Renal pelvis (tissue), 4 donors: ENCODE results near the gene SCRT2. TPM values are rescaled to one million over a fixed set of nuclear protein-coding genes. Genes with fewer than 3 reads are reported as not detected.

ENCODE experiments used
- DNase-seq: peaks from one replicate; pipeline ENCODE4 v3.0.0-alpha.2; 2013
- polyA plus RNA-seq, 3 donors: library from polyadenylated mRNA; unstranded; fragments of 120-200 nt; gene quantifications; one replicate each; pipeline ENCODE4 v1.2.1, GENCODE V29; 2013; ENCODE audit not compliant: insufficient read length in 3 of 3

The SCRT2 gene
- polyA plus RNA-seq, 3 donors: 0.06 to 0.07 TPM; not detected in 1

- DNase-seq: no peak
These were observed 41.3 kb downstream of the SCRT2 start for GRCh38 chr20:634148-634925.

- DNase-seq: no peak
These were observed 44.5 kb downstream of the SCRT2 start for GRCh38 chr20:631101-631500.

GRCh38 chr20:626579-626978, 49.0 kb downstream of the SCRT2 start:
- DNase-seq: no peak

GRCh38 chr20:625360-625932, 50.2 kb downstream of the SCRT2 start:
- no peak for DNase-seq

- no peak for DNase-seq
These were observed 51.9 kb downstream of the SCRT2 start for GRCh38 chr20:623704-624103.

- no peak for DNase-seq
These were observed 52.6 kb downstream of the SCRT2 start for GRCh38 chr20:623021-623420.

- DNase-seq: no peak
These were observed 53.4 kb downstream of the SCRT2 start for GRCh38 chr20:622161-622560.

- DNase-seq: no peak
These were observed 54.4 kb downstream of the SCRT2 start for GRCh38 chr20:621125-621756.

GRCh38 chr20:620246-620645, 55.4 kb downstream of the SCRT2 start:
- no peak for DNase-seq

- no peak for DNase-seq
These were observed 56.6 kb downstream of the SCRT2 start for GRCh38 chr20:618980-619379.

GRCh38 chr20:617934-618690, 57.5 kb downstream of the SCRT2 start:
- DNase-seq: no peak

GRCh38 chr20:615514-615913, 60.1 kb downstream of the SCRT2 start:
- DNase-seq: no peak

- DNase-seq: peak; percentile 71
These were observed 63.8 kb downstream of the SCRT2 start for GRCh38 chr20:611843-612185.

Other genes with a start within 250 kb of the SCRT2 start
- 10 to 100 TPM; 32.2 to 37.1 (median 35.1) TPM for gene TBC1D20, start 213.3 kb downstream of the SCRT2 start, polyA plus RNA-seq
- gene CSNK2A1, start 132.0 kb downstream of the SCRT2 start, polyA plus RNA-seq: 100 to 1,000 TPM; 123 to 150 (median 147) TPM
- gene TCF15, start 65.5 kb downstream of the SCRT2 start, polyA plus RNA-seq: 1 to 10 TPM in 2 of 3 donors, under 1 TPM in 1; 0.96 to 1.9 (median 1.3) TPM
- 10 to 100 TPM; 11.2 to 14.3 (median 12.1) TPM for gene SRXN1, start 22.6 kb downstream of the SCRT2 start, polyA plus RNA-seq
- gene SLC52A3, start 92.7 kb upstream of the SCRT2 start, polyA plus RNA-seq: 1 to 10 TPM; 4.1 to 5.9 (median 4.3) TPM
- gene FAM110A, start 157.9 kb upstream of the SCRT2 start, polyA plus RNA-seq: 10 to 100 TPM in 2 of 3 donors, 1 to 10 TPM in 1; 9.6 to 12.0 (median 12.0) TPM
- gene ANGPT4, start 240.5 kb upstream of the SCRT2 start, polyA plus RNA-seq: under 1 TPM; 0.18 to 0.46 (median 0.27) TPM